Stomach (tissue), 9 donors: Measurements from ENCODE around the gene CEP250. TPM values are rescaled to one million over a fixed set of nuclear protein-coding genes. Genes with fewer than 3 reads are reported as not detected.

Experiments
- DNase-seq, 2 donors: peaks; one replicate each; pipeline versions ENCODE4 v3.0.0 to v3.0.0-alpha.2; 2013 to 2019
- H3K27ac ChIP-seq, 5 donors: fragments of 200-600 bp in 4 of 5; sonication (generic) in 4 of 5; one replicate each; pipeline ENCODE4 v1.5.1; 2013 to 2019; ENCODE audit warnings: mild to moderate bottlenecking in 1 of 5, moderate library complexity in 1 of 5
- H3K27me3 ChIP-seq, 3 donors: fragments of 200-600 bp; sonication (generic); one replicate each; pipeline ENCODE4 v1.5.1; 2017 to 2019; ENCODE audit warnings: mixed run types in 1 of 3
- H3K36me3 ChIP-seq, 4 donors: fragments of 200-600 bp; sonication (generic); 1 replicate in 3 of 4; 2 replicates in 1 of 4; pipeline ENCODE4 v1.5.1; 2016 to 2019
- H3K4me1 ChIP-seq, 4 donors: fragments of 200-600 bp; sonication (generic); one replicate each; pipeline ENCODE4 v1.5.1; 2016 to 2019
- H3K4me3 ChIP-seq, 4 donors: fragments of 200-600 bp; sonication (generic) in 3 of 4; one replicate each; pipeline ENCODE4 v1.5.1; 2016 to 2019; ENCODE audit warnings: mild to moderate bottlenecking in 1 of 4
- H3K9me3 ChIP-seq, 4 donors: fragments of 200-600 bp; sonication (generic); one replicate each; pipeline ENCODE4 v1.5.1; 2016 to 2019
- CTCF ChIP-seq, 7 experiments: fragments of 450-650 bp in 4 of 7; fragments of 200-600 bp in 3 of 7; sonication (generic) in 3 of 7; IDR thresholded peaks; one replicate each; pipeline ENCODE4 v1.5.1; 2016 to 2019; ENCODE audit warnings: antibody characterized with exemption in 7 of 7, control low read depth in 2 of 7, mild to moderate bottlenecking in 1 of 7
- EP300 ChIP-seq: sonication (generic); formaldehyde crosslinking; IDR thresholded peaks from one replicate; pipeline ENCODE4 v1.6.1; 2017; ENCODE audit warnings: antibody characterized with exemption
- POLR2A ChIP-seq, 4 donors: fragments of 450-650 bp; IDR thresholded peaks; one replicate each; pipeline ENCODE4 v1.6.1; 2016; ENCODE audit warnings: antibody characterized with exemption in 4 of 4, control low read depth in 2 of 4, mild to moderate bottlenecking in 1 of 4, moderate library complexity in 1 of 4
- POLR2AphosphoS5 ChIP-seq, 3 donors: sonication (generic); formaldehyde crosslinking; IDR thresholded peaks; one replicate each; pipeline ENCODE4 v1.6.1; 2016; ENCODE audit warnings: antibody characterized with exemption in 3 of 3
- WGBS, 5 donors: extraction: QIAGEN DNeasy Blood & Tissue Kit in 3 of 5; methylation state at CpG; one replicate each; pipeline versions ENCODE4 v1.1.5 to v1.1.7; 2013 to 2018; 5-methylcytosine and 5-hydroxymethylcytosine counted together
- intact Hi-C: fragments of 100-400 bp; cut with DNase I; formaldehyde crosslinking; loops from one replicate; pipeline ENCODE4 v1.15.1; 2023; ENCODE audit warnings: low total_unique reads
- polyA plus RNA-seq, 3 donors: library from polyadenylated mRNA; stranded (reverse); fragments of 200-250 nt; gene quantifications; one replicate each; pipeline ENCODE4 v1.2.3, GENCODE V29; 2013
- total RNA-seq, 5 donors: library from RNA; depleted of rRNA; stranded (reverse); fragments of >200 nt; gene quantifications; one replicate each; pipeline versions ENCODE4 v1.1.0 to v1.2.3, GENCODE V29; 2014 to 2016
- donor health status: healthy with polysubstance abuse.
- donor health status: Bipolar disorder and iron deficiency.
- donor health status: healthy.

The CEP250 gene
- total and polyA plus RNA-seq, 8 donors = 2.9 to 51.3 (median 6.9) TPM

- Histone ChIP-seq H3K4me3 (no peak overlapping the region), H3K36me3 (peaks cover 45 to 94% (median 86%) of the 10 kb centered on the region in 4 donors), H3K27ac (no peak overlapping the region), H3K4me1 (peaks cover 0 to 22% (median 10%) of the 10 kb centered on the region in 4 donors), H3K9me3 (no peaks in the 10 kb centered on the region), H3K27me3 (no peaks in the 10 kb centered on the region)
- TF ChIP-seq POLR2AphosphoS5 (IDR thresholded peaks at IDR 0.05) = no peak
- TF ChIP-seq EP300 = no peak
- no peak for TF ChIP-seq POLR2A (IDR thresholded peaks at IDR 0.05)
- no peak for TF ChIP-seq CTCF (IDR thresholded peaks at IDR 0.05)
- 74 to 86% (median 77%) methylated on average over 11 to 12 of the region's 12 CpGs for WGBS, 5 donors
- intact Hi-C loops = no loop called here
- DNase-seq = no peak
Observed at GRCh38 chr20:35510951-35511735, 55.7 kb downstream of the CEP250 start.

- peak; percentile 40 to 69 for DNase-seq
- Histone ChIP-seq H3K27ac (no peak overlapping the region), H3K36me3 (peaks cover 45 to 86% (median 79%) of the 10 kb centered on the region in 4 donors), H3K27me3 (no peaks in the 10 kb centered on the region), H3K4me3 (no peak overlapping the region), H3K4me1 (peaks cover 0 to 30% (median 14%) of the 10 kb centered on the region in 4 donors), H3K9me3 (no peaks in the 10 kb centered on the region)
- WGBS, 5 donors = 81 to 96% (median 89%) methylated on average over 2 of the region's 2 CpGs
- intact Hi-C loops = no loop called here
- TF ChIP-seq POLR2A (IDR thresholded peaks at IDR 0.05) (no peak), POLR2AphosphoS5 (IDR thresholded peaks at IDR 0.05) (peak in 1 of 3 donors; percentile 67), CTCF (IDR thresholded peaks at IDR 0.05) (peak in 5 of 7 experiments; percentile 34 to 61 (median 49)), EP300 (no peak)
Observed at GRCh38 chr20:35511814-35512420, 56.5 kb downstream of the CEP250 start.

- intact Hi-C loops = no loop called here
- 45 to 64% (median 53%) methylated on average over 11 of the region's 11 CpGs for WGBS, 5 donors
- Histone ChIP-seq H3K36me3 (peaks cover 22 to 61% (median 53%) of the 10 kb centered on the region in 4 donors), H3K4me3 (no peak overlapping the region), H3K27ac (no peak overlapping the region), H3K9me3 (no peaks in the 10 kb centered on the region), H3K4me1 (peaks cover 0 to 32% (median 15%) of the 10 kb centered on the region in 4 donors), H3K27me3 (no peaks in the 10 kb centered on the region)
- peak in 1 of 2 donors; percentile 24 for DNase-seq
- TF ChIP-seq POLR2AphosphoS5 (IDR thresholded peaks at IDR 0.05) (no peak), POLR2A (IDR thresholded peaks at IDR 0.05) (no peak), EP300 (no peak), CTCF (IDR thresholded peaks at IDR 0.05) (no peak)
Observed at GRCh38 chr20:35514371-35514932, 59.1 kb downstream of the CEP250 start.

GRCh38 chr20:35515341-35515740 is 59.9 kb downstream of the CEP250 start:
- Histone ChIP-seq H3K9me3 (no peaks in the 10 kb centered on the region), H3K4me3 (no peak overlapping the region), H3K36me3 (peaks cover 14 to 52% (median 44%) of the 10 kb centered on the region in 4 donors), H3K27ac (no peak overlapping the region), H3K4me1 (peaks cover 0 to 32% (median 15%) of the 10 kb centered on the region in 4 donors), H3K27me3 (no peaks in the 10 kb centered on the region)
- DNase-seq = no peak
- no peak for TF ChIP-seq POLR2A (IDR thresholded peaks at IDR 0.05)
- no peak for TF ChIP-seq EP300
- intact Hi-C loops = no loop called here
- 94 to 99% (median 96%) methylated on average over 4 of the region's 4 CpGs for WGBS, 5 donors
